Stimulated activated CD8-positive, alpha-beta memory T cell treated with anti-CD3 and anti-CD28 coated beads, Interleukin-2, amount 100 ng/mL, for 1 hour (primary cell): ENCODE data around the gene BUB3.
"Not testable (repeated sequence)": the region's sequence is repeated elsewhere in the genome, so short reads cannot be mapped to it uniquely, and the experiment has no call there.

Source experiments
- DNase-seq, 2 donors: peaks; one replicate each; pipeline ENCODE4 v3.0.0-alpha.2; 2020; ENCODE audit warnings: low read depth in 2 of 2

The BUB3 gene

DNA sequence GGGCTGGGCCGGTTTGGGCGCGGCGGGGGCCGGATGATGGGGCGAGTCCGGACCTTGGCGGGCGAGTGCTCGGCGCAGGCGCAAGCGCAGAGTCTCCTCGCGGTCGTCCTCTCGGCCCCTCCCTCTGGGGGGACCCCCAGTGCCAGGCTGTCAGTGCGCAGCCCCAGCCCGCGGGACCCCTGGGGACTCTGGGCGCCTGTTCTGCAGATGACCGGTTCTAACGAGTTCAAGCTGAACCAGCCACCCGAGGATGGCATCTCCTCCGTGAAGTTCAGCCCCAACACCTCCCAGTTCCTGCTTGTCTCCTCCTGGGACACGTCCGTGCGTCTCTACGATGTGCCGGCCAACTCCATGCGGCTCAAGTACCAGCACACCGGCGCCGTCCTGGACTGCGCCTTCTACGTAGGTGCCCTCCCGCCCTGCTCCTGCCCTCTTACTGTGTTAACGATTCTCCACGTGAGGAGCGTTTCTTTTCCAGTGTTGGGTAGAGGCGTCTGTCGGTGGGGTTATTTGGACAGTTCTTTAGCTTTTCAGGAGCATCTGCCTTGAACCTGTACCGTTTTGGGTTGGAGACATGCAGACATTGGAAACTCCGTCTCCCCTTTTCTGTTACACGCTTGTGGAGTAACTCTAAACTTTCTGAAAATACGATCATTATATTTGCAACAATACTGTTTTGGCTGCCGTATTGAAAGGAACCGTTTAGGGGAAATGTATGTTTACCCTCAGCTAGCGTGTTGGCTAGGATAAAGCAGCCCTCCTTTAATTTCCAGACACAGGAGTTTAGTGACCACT, 706 bp downstream of the BUB3 start:
- no peak for DNase-seq

DNA sequence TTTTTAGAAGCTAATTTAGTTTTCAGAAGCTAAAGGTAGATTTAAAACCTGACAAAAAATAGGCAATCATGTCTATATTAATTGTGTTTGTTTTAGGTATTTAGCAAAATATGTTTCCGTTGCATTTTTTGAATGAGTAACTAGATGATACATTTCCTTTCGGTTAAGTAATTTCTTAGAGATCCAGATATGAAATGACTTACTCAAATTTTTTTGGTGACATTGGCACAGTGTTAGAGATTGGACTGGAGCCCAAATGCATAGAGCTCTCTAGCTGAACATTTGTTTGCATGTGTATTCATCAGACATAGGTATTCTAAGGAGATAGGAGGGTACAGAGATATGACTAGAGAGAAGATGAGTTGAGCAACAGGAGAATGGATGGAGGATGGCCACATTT, 1.9 kb downstream of the BUB3 start:
- no peak for DNase-seq

DNA sequence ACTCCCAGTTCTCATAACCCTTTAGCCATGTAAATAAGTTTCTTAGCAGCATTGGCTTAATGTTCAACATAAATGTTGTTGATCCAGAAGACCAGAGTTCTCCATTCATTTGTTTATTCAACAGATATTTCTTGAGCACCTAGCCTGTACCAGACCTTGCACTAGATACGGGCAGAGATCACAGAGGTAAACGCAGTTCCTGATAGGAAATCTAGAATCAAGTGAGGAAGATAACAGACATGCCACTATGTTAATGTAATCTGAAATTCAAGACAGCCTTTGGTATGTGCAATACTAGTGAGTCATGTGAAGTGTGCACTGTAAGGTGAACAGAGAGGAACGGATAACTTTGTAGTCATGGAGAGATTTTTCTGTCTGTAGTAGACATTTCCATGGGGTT, 3.0 kb downstream of the BUB3 start:
- DNase-seq, result no peak

- no peak for DNase-seq
Observed at GRCh38 chr10:123158682-123159081, 4.5 kb downstream of the BUB3 start.

- DNase-seq, result no peak
Observed at GRCh38 chr10:123160311-123160980, 6.2 kb downstream of the BUB3 start.

- DNase-seq, result no peak
Observed at GRCh38 chr10:123164319-123164718, 10.1 kb downstream of the BUB3 start.

GRCh38 chr10:123165445-123166072, 11.4 kb downstream of the BUB3 start:
- no peak for DNase-seq

DNA sequence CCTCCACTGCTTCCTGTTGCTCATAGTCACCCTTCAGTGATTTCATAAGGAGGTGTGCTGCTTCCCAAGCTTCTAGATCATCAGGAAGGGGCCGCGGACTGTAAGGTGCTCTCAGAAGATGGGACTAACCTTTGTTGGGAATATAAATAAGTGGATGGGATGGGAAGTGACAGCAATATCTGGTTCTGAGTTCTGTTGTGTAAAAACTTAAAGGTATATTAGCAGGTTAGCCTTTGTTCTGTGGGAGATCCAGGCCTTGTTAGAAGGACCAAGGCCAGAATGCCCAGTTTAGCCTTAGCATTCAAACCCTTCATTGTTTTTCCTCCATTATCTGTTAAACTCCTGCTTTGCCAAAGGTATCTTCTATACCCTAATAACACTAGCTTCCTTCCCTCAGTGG, 12.4 kb downstream of the BUB3 start:
- no peak for DNase-seq

DNA sequence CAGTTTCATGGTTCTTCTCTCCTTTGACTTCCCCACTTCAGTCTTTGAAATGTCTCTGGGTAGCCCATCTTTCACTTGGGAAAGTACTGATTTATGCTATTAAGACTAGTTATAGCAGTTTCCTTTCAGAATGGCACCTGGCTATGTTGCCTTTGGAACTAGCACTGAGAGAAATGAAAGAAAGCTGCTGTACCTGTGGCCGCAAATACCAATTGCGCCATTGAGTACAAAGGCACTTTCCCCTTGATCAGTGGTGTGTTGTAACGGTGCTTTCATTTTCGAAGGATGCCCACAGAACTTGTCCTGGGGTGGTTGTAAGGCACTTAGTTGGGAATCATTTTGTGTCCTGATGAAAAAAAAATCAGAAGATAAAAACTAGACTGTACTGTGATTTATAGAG, 16.8 kb downstream of the BUB3 start:
- DNase-seq, result no peak

- DNase-seq, result not testable (repeated sequence)
Observed at GRCh38 chr10:123171616-123172015, 17.4 kb downstream of the BUB3 start.

- DNase-seq, result no peak
Observed at GRCh38 chr10:123175389-123176387, 21.5 kb downstream of the BUB3 start.

DNA sequence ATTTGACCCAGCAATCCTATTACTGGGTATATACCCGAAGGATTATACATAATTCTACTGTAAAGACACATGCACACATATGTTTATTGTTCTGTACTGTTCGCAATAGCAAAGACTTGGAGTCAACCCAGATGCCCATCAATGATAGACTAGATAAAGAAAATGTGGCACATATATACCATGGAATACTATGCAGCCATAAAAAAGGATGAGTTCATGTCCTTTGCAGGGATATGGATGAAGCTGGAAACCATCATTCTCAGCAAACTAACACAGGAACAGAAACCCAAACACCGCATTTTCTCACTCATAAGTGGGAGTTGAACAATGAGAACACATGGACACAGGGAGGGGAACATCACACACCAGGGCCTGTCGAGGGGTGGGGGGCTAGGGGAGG, 24.2 kb downstream of the BUB3 start:
- DNase-seq, result not testable (repeated sequence)

DNA sequence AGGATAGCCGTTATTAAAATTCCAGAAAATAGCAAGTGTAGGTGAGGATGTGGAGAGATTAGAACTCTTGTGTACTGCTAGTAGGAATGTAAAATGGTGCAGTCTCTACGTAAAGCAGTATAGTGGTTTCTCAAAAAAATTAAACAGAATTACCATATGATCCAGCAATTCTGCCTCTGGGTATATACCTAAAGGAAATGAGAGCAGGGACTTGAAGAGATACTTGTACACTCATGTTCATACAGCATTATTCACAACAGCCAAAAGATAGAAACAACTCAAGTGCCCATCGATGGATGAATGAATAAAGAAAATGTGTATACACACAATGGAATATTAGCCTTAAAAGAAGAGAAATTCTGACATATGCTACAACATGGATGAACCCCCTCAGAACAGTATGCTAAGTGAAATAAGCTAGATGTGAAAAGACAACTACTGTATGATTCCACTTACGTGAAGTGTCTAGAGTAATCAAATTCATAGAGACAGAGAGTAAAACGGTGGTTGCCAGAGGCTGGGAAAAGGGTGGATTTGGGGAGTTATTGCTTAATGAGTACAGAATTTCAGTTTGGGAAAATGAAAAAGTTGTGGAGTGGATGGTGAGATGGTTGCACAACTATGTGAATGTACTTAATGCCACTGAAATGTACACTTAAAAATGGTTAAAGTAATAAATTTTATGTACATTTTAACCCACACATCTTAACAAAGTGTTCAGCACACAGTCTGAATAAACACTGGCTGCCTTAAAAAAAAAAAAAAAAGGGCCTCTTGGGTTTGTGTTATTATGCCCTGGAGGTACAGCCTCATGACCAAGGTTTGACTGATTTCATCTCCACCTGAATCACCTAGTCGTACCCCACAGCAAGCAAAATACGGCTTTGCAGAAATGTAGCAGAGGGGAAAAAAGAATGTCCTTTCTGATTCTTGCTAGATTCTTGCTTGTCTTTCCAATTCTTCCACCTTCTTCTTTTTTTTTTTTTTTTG, 26.2 kb downstream of the BUB3 start:
- no peak for DNase-seq

GRCh38 chr10:123183724-123184123, 29.5 kb downstream of the BUB3 start:
- no peak for DNase-seq

GRCh38 chr10:123187781-123188180, 33.6 kb downstream of the BUB3 start:
- no peak for DNase-seq

- DNase-seq, result no peak
Observed at GRCh38 chr10:123191886-123192285, 37.7 kb downstream of the BUB3 start.

- DNase-seq, result no peak
Observed at GRCh38 chr10:123194056-123194455, 39.9 kb downstream of the BUB3 start.

GRCh38 chr10:123200531-123200930, 46.3 kb downstream of the BUB3 start:
- no peak for DNase-seq

DNA sequence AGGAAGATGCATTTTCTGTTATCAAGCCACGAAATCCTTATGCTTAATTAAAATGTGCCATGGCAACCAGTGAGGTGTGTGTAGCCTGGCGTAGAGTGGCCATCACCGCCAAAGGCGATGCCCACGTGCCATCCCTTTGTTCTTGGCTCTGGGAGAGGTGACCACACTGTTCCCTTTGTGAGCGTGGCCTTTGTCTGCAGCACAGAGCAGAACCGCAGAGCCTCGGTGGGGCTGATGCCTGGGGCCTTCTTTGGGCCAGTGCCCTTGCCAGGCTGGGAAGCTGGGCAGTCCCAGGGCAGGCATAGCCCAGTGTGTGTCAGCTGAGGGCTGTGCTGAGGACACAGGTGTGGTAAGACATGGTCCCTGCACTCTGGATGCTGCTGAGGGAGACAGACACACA, 48.3 kb downstream of the BUB3 start:
- DNase-seq, result no peak

DNA sequence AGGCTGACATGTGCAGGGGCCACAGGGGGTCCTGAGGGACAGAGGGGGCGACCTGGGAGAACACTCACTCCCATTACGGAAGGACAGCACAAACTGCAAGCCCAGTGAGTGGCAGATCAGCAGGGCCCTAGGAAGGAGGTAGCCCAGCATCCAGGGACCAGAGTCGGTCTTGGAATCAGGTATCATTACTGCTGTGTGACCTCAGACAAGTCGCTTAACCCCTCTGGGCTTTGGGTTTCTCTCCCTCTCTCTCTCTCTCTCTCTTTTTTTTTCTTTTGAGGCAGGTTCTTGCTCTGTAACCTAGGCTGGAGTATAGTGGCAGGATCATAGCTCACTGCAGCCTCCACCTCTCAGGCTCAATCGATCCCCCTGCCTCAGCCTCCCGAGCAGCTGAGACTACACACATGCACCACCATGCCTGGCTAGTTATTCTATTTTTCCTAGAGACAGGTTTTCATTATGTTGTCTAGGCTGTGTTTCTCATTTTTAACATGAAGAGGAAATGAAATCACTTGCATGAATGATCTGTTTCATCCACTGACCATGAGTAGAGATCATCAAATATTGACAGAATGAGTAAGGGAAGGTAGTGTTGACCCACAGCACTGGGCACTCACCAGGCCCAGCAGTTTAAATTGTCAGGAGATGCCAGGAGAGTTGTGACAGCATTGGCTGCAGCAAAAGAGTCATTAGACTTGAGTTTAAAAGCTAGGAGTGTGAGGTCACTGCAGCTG, 49.4 kb downstream of the BUB3 start:
- no peak for DNase-seq
